Breast epithelium (tissue), 4 donors: ENCODE data around the gene CCL20. TPM values are rescaled to one million over a fixed set of nuclear protein-coding genes. Genes with fewer than 3 reads are reported as not detected.

ENCODE experiments used
- DNase-seq, 2 donors: peaks; one replicate each; pipeline ENCODE4 v3.0.0-alpha.2; 2019; ENCODE audit warnings: low spot score in 2 of 2
- H3K27ac ChIP-seq, 2 donors: fragments of 200-600 bp; sonication (generic) in 1 of 2; one replicate each; pipeline ENCODE4 v1.5.1; 2016 to 2019; ENCODE audit warnings: mild to moderate bottlenecking in 1 of 2
- H3K27me3 ChIP-seq, 2 donors: fragments of 200-600 bp; sonication (generic) in 1 of 2; one replicate each; pipeline versions ENCODE4 v1.5.1 to v1.6.0; 2017 to 2019; ENCODE audit warnings: control low read depth in 1 of 2, mild to moderate bottlenecking in 1 of 2
- H3K36me3 ChIP-seq: fragments of 200-600 bp; one replicate; pipeline ENCODE4 v1.5.1; 2019
- H3K4me1 ChIP-seq, 2 donors: fragments of 200-600 bp; sonication (generic); one replicate each; pipeline ENCODE4 v1.5.1; 2016 to 2019; ENCODE audit warnings: control low read depth in 1 of 2
- H3K4me3 ChIP-seq, 3 donors: fragments of 200-600 bp; sonication (generic); 1 replicate in 2 of 3; 2 replicates in 1 of 3; pipeline ENCODE4 v1.5.1; 2016 to 2019; ENCODE audit warnings: mild to moderate bottlenecking in 3 of 3, moderate library complexity in 2 of 3
- H3K9me3 ChIP-seq, 2 donors: fragments of 200-600 bp; sonication (generic) in 1 of 2; one replicate each; pipeline ENCODE4 v1.5.1; 2016 to 2019; ENCODE audit warnings: control low read depth in 1 of 2
- POLR2A ChIP-seq: fragments of 450-650 bp; IDR thresholded peaks from one replicate; pipeline ENCODE4 v1.6.1; 2016; ENCODE audit warnings: antibody characterized with exemption, mild to moderate bottlenecking, moderate library complexity
- POLR2AphosphoS5 ChIP-seq, 3 donors: sonication (generic); formaldehyde crosslinking; IDR thresholded peaks; one replicate each; pipeline ENCODE4 v1.6.1; 2017; ENCODE audit warnings: antibody characterized with exemption in 3 of 3
- intact Hi-C: fragments of 100-400 bp; cut with DNase I; formaldehyde crosslinking; loops from one replicate; pipeline ENCODE4 v1.15.1; 2023; ENCODE audit warnings: low total_unique reads
- total RNA-seq, 3 donors: library from RNA; depleted of rRNA; stranded (reverse); fragments of >200 nt; gene quantifications; one replicate each; pipeline ENCODE4 v1.1.0, GENCODE V29; 2016
- TF ChIP-seq, protein P1 (sequence below), 3 donors: fragments of 450-650 bp; IDR thresholded peaks; one replicate each; pipeline ENCODE4 v1.5.1; 2016 to 2017; ENCODE audit warnings: antibody characterized with exemption in 3 of 3, mild to moderate bottlenecking in 3 of 3, moderate library complexity in 3 of 3

CCL20 gene
- total RNA-seq, 3 donors from 2014 or later = 1.3 to 6.7 TPM; not detected in 1

GRCh38 chr2:227862227-227862740 lies 48.6 kb downstream of the CCL20 start:
- Histone ChIP-seq H3K36me3 (no peaks in the 10 kb centered on the region), H3K9me3 (no peaks in the 10 kb centered on the region), H3K4me1 (no peaks in the 10 kb centered on the region), H3K4me3 (no peak overlapping the region), H3K27me3 (no peaks in the 10 kb centered on the region), H3K27ac (no peak overlapping the region)
- intact Hi-C loops = no loop called here
- DNase-seq = no peak
- TF ChIP-seq, protein P1, sequence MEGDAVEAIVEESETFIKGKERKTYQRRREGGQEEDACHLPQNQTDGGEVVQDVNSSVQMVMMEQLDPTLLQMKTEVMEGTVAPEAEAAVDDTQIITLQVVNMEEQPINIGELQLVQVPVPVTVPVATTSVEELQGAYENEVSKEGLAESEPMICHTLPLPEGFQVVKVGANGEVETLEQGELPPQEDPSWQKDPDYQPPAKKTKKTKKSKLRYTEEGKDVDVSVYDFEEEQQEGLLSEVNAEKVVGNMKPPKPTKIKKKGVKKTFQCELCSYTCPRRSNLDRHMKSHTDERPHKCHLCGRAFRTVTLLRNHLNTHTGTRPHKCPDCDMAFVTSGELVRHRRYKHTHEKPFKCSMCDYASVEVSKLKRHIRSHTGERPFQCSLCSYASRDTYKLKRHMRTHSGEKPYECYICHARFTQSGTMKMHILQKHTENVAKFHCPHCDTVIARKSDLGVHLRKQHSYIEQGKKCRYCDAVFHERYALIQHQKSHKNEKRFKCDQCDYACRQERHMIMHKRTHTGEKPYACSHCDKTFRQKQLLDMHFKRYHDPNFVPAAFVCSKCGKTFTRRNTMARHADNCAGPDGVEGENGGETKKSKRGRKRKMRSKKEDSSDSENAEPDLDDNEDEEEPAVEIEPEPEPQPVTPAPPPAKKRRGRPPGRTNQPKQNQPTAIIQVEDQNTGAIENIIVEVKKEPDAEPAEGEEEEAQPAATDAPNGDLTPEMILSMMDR (IDR thresholded peaks at IDR 0.05) = peak in 2 of 3 donors; percentile 19 to 36
- TF ChIP-seq POLR2AphosphoS5 (IDR thresholded peaks at IDR 0.05) = no peak

- H3K27ac ChIP-seq = no peak overlapping the region
- H3K27me3 ChIP-seq = no peaks in the 10 kb centered on the region
- TF ChIP-seq, protein P1 (IDR thresholded peaks at IDR 0.05) = no peak
- no peak for TF ChIP-seq POLR2AphosphoS5 (IDR thresholded peaks at IDR 0.05)
- no peak for TF ChIP-seq POLR2A
- no peaks in the 10 kb centered on the region for H3K36me3 ChIP-seq
- DNase-seq = no peak
- H3K4me1 ChIP-seq = no peaks in the 10 kb centered on the region
- no peak overlapping the region for H3K4me3 ChIP-seq
- no peaks in the 10 kb centered on the region for H3K9me3 ChIP-seq
- intact Hi-C loops = no loop called here
Measured at GRCh38 chr2:227862741-227863588, 49.3 kb downstream of the CCL20 start.

GRCh38 chr2:227864161-227864756 lies 50.6 kb downstream of the CCL20 start:
- no peak for DNase-seq
- no peaks in the 10 kb centered on the region for H3K27me3 ChIP-seq
- no peaks in the 10 kb centered on the region for H3K4me1 ChIP-seq
- H3K36me3 ChIP-seq = no peaks in the 10 kb centered on the region
- no peaks in the 10 kb centered on the region for H3K9me3 ChIP-seq
- H3K4me3 ChIP-seq = peak overlapping the region in 1 of 3 donors; percentile 45
- peak overlapping the region in 1 of 2 donors; percentile 52 for H3K27ac ChIP-seq
- no peak for TF ChIP-seq POLR2A
- TF ChIP-seq, protein P1 (IDR thresholded peaks at IDR 0.05) = no peak
- TF ChIP-seq POLR2AphosphoS5 (IDR thresholded peaks at IDR 0.05) = no peak
- intact Hi-C loops = no loop called here

- H3K4me1 ChIP-seq = no peaks in the 10 kb centered on the region
- no peak overlapping the region for H3K27ac ChIP-seq
- H3K36me3 ChIP-seq = no peaks in the 10 kb centered on the region
- no peaks in the 10 kb centered on the region for H3K9me3 ChIP-seq
- TF ChIP-seq, protein P1 (IDR thresholded peaks at IDR 0.05) = no peak
- TF ChIP-seq POLR2A = no peak
- TF ChIP-seq POLR2AphosphoS5 (IDR thresholded peaks at IDR 0.05) = no peak
- no peak overlapping the region for H3K4me3 ChIP-seq
- intact Hi-C loops = no loop called here
- DNase-seq = no peak
- H3K27me3 ChIP-seq = no peaks in the 10 kb centered on the region
Measured at GRCh38 chr2:227865291-227865690, 51.6 kb downstream of the CCL20 start.

Other genes with a start within 250 kb of the CCL20 start
- gene SCYGR2, start 214.9 kb upstream of the CCL20 start, total RNA-seq = not detected
- gene SCYGR3, start 199.0 kb upstream of the CCL20 start, total RNA-seq = not detected
- gene SCYGR4, start 196.3 kb upstream of the CCL20 start, total RNA-seq = not detected
- not detected for gene SCYGR5, start 147.0 kb upstream of the CCL20 start, total RNA-seq
- gene SLC19A3, start 95.8 kb upstream of the CCL20 start, total RNA-seq = 100 to 1,000 TPM in 1 of 3 donors, 10 to 100 TPM in 2; 29.9 to 278 (median 46.9) TPM
- gene SCYGR6, start 89.1 kb upstream of the CCL20 start, total RNA-seq = not detected
- not detected for gene SCYGR7, start 85.5 kb upstream of the CCL20 start, total RNA-seq
- not detected for gene SCYGR8, start 67.9 kb upstream of the CCL20 start, total RNA-seq
- not detected for gene DAW1, start 57.8 kb downstream of the CCL20 start, total RNA-seq